Thoracic aorta (tissue), 2 donors: ENCODE measurements around the gene TMEM185A. TPM values are rescaled to one million over a fixed set of nuclear protein-coding genes. Genes with fewer than 3 reads are reported as not detected.
"Not testable (repeated sequence)": the region's sequence is repeated elsewhere in the genome, so short reads cannot be mapped to it uniquely, and the experiment has no call there.

Experiments used
- ATAC-seq: fragments of 150-250 bp; one replicate; pipeline ENCODE4 v1.8.0; 2017; ENCODE audit warnings: low read depth; ENCODE audit not compliant: insufficient number of reproducible peaks, low FRiP score
- DNase-seq: peaks from one replicate; pipeline ENCODE4 v3.0.0-alpha.2; 2020; ENCODE audit warnings: low spot score
- H3K27ac ChIP-seq, 2 donors: fragments of 200-600 bp; sonication (generic); 1 replicate in 1 of 2; 2 replicates in 1 of 2; pipeline ENCODE4 v1.5.1; 2016; ENCODE audit warnings: mild to moderate bottlenecking in 2 of 2, moderate library complexity in 2 of 2
- H3K27me3 ChIP-seq: fragments of 200-600 bp; sonication (generic); replicated peaks from 2 replicates; pipeline ENCODE4 v1.6.0; 2016; ENCODE audit warnings: mild to moderate bottlenecking; ENCODE audit not compliant: insufficient read depth
- H3K36me3 ChIP-seq: fragments of 200-600 bp; sonication (generic); one replicate; pipeline ENCODE4 v1.5.1; 2016
- H3K4me1 ChIP-seq, 2 donors: fragments of 200-600 bp; sonication (generic); 1 replicate in 1 of 2; 2 replicates in 1 of 2; pipeline versions ENCODE4 v1.5.1 to v1.6.0; 2016; ENCODE audit warnings: low read depth in 2 of 2, mild to moderate bottlenecking in 1 of 2; ENCODE audit not compliant: control insufficient read depth in 1 of 2
- H3K4me3 ChIP-seq: fragments of 200-600 bp; sonication (generic); 2 replicates; pipeline ENCODE4 v1.5.1; 2016; ENCODE audit warnings: mild to moderate bottlenecking
- H3K9me3 ChIP-seq: fragments of 200-600 bp; sonication (generic); 2 replicates; pipeline ENCODE4 v1.5.1; 2016
- total RNA-seq, 2 donors: library from RNA; depleted of rRNA; stranded (reverse); fragments of >200 nt; gene quantifications; one replicate each; pipeline versions ENCODE4 v1.1.0 to v1.2.3, GENCODE V29; 2016
- TF ChIP-seq, protein P1 (sequence below): fragments of 200-600 bp; sonication (generic); IDR thresholded peaks from one replicate; pipeline ENCODE4 v1.5.1; 2019; ENCODE audit warnings: antibody characterized with exemption

Gene TMEM185A
- total RNA-seq, 2 donors from 2014 or later: 17.6 to 21.5 TPM

DNA sequence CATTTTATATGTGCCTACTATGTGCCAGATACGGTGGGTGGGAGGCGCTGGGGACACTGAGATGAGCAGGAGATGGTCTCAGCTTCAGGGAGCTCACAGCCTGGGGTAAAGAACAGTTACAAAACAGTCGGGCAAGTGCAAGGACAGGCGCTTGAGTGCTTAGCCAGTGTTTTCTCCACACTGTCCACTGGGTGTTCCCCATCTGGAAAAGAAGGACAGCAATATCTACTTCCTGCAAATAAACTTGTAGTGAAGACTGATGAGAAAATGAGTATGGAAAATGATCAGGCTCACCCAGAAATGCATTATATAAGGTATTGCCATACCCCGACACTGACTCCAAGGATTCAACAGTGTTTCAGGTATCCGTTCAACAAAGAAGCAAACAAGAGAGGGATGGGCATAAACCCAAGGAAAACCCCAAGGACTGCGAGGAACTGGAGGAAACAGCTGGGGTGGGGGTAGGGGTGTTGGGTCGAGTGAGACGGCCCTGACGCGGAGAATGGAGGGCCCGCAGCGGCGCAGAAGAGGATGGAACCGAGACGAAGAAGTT, 835 bp downstream of the TMEM185A start:
- ATAC-seq: no peak
- TF ChIP-seq, protein P1, sequence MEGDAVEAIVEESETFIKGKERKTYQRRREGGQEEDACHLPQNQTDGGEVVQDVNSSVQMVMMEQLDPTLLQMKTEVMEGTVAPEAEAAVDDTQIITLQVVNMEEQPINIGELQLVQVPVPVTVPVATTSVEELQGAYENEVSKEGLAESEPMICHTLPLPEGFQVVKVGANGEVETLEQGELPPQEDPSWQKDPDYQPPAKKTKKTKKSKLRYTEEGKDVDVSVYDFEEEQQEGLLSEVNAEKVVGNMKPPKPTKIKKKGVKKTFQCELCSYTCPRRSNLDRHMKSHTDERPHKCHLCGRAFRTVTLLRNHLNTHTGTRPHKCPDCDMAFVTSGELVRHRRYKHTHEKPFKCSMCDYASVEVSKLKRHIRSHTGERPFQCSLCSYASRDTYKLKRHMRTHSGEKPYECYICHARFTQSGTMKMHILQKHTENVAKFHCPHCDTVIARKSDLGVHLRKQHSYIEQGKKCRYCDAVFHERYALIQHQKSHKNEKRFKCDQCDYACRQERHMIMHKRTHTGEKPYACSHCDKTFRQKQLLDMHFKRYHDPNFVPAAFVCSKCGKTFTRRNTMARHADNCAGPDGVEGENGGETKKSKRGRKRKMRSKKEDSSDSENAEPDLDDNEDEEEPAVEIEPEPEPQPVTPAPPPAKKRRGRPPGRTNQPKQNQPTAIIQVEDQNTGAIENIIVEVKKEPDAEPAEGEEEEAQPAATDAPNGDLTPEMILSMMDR: no peak
- peak overlapping the region in 1 of 2 donors; percentile 55 for H3K27ac ChIP-seq

DNA sequence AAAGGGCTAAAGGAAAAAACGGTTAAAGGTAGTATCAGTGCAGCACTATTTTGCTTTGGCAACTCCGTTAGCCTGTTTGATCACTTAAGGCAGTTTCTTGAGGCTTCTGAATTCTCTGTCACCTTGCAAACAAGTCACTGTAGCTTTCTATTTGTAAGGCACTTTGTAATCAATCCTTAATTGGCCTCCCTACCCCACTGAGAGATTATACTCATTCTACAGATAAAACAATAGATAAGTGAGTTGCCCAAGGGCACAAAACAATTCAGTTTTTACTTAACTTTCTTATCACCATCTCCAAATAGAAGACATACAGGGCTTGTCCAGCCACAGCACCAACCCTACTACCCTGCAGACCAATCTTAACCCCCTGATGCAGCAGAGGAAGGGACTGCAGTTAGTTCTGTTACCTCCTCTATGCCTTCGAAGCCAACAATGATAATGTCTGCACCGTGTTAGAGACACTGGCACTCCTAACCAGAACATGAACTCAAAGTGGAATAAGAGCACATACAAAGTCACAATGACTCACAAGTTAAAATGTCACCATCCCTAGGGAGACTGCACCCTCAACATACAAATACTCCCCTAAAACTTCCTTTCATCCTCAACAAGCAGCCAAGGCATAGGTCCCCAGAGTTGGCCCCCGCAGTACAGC, 1.7 kb downstream of the TMEM185A start:
- Histone ChIP-seq H3K4me1 (peaks cover 4 to 5% of the 10 kb centered on the region in 2 donors), H3K27me3 (no peaks in the 10 kb centered on the region), H3K36me3 (no peaks in the 10 kb centered on the region), H3K27ac (no peak overlapping the region), H3K9me3 (no peaks in the 10 kb centered on the region), H3K4me3 (no peak overlapping the region)
- no peak for DNase-seq
- TF ChIP-seq, protein P1: no peak
- no peak for ATAC-seq

More for the DNA sequence above, 835 bp downstream of the TMEM185A start:
- no peaks in the 10 kb centered on the region for H3K9me3 ChIP-seq
- no peak for DNase-seq
- H3K27me3 ChIP-seq: no peaks in the 10 kb centered on the region
- no peaks in the 10 kb centered on the region for H3K36me3 ChIP-seq
- H3K4me3 ChIP-seq: peak overlapping the region; percentile 80
- peaks cover 4 to 5% of the 10 kb centered on the region in 2 donors for H3K4me1 ChIP-seq

DNA sequence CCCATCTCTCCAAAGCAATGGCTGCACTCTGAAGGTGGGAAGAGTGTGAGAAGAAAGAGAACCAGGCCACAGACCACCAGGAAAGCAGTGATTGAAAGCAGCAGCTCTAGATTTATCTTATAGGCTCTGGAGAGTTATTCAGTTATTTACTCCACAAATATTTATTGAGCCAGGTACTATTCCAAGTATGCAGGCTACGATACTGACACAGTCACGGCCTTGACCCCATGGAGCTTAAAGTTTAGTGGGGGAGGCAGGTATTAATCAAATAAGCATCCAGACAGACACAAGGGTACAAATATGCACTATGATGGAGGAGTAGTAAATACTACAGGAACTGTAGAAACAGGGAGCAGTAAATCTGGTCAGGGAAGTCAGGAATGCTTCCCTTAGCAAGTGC, 2.8 kb downstream of the TMEM185A start:
- no peak for DNase-seq
- Histone ChIP-seq H3K27ac (no peak overlapping the region), H3K27me3 (no peaks in the 10 kb centered on the region), H3K9me3 (no peaks in the 10 kb centered on the region), H3K36me3 (no peaks in the 10 kb centered on the region), H3K4me3 (no peak overlapping the region), H3K4me1 (peaks cover 4 to 5% of the 10 kb centered on the region in 2 donors)
- no peak for ATAC-seq
- TF ChIP-seq, protein P1: no peak

DNA sequence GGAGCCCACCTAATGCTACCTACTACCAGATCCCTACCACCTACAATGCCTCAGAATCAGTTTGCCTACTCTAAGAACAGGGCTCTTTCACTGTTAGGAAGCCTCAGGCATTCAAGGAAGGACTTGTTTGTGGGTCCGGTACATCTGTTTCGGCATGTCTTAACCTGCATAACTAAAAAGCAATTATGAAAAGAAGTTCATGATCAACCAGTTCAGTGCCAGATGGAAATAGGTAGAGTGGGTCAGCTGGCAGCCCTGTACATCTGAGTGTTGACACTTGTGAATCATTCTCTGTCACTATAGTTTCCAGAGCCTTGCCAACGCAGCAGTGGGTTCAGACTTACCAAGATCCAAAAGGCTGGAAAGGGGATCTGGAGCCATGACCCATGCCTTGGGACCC, 3.3 kb downstream of the TMEM185A start:
- TF ChIP-seq, protein P1: no peak
- no peaks in the 10 kb centered on the region for H3K27me3 ChIP-seq
- H3K27ac ChIP-seq: no peak overlapping the region
- no peak overlapping the region for H3K4me3 ChIP-seq
- peaks cover 4 to 5% of the 10 kb centered on the region in 2 donors for H3K4me1 ChIP-seq
- H3K9me3 ChIP-seq: no peaks in the 10 kb centered on the region
- DNase-seq: no peak
- no peak for ATAC-seq
- H3K36me3 ChIP-seq: no peaks in the 10 kb centered on the region

DNA sequence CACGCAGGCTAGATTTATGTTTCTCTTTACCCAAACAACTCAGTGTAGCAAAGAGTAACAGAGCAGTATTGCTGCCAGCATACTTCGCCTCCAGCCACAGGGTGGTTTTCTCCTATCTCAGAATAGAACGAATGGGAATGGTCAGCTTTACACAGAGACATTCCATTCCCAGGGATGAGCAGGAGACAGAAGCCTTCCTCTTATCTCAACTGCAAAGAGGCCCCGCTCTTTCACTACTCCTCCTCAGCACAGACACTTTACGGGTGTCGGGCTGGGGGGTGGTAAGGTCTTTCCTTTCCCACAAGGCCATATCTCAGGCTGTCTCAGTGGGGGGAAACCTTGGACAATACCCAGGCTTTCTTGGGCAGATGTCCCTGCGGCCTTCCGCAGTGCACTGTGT, 4.8 kb downstream of the TMEM185A start:
- H3K9me3 ChIP-seq, H3K36me3 ChIP-seq, H3K4me1 ChIP-seq, H3K27ac ChIP-seq, H3K27me3 ChIP-seq, DNase-seq, ATAC-seq, H3K4me3 ChIP-seq: not testable (repeated sequence)

DNA sequence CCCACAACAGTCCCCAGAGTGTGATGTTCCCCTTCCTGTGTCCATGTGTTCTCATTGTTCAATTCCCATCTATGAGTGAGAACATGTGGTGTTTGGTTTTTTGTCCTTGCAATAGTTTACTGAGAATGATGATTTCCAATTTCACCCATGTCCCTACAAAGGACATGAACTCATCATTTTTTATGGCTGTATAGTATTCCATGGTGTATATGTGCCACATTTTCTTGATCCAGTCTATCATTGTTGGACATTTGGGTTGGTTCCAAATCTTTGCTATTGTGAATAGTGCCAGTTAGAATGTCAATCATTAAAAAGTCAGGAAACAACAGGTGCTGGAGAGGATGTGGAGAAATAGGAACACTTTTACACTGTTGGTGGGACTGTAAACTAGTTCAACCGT, 11.9 kb downstream of the TMEM185A start:
- not testable (repeated sequence) for H3K27me3 ChIP-seq, ATAC-seq, H3K27ac ChIP-seq, H3K4me3 ChIP-seq, H3K36me3 ChIP-seq, H3K4me1 ChIP-seq, H3K9me3 ChIP-seq, DNase-seq
